Thyroid gland (tissue), 4 donors: ENCODE results near the gene FADD. TPM values are rescaled to one million over a fixed set of nuclear protein-coding genes. Genes with fewer than 3 reads are reported as not detected.

ENCODE experiments used
- DNase-seq, 2 donors: peaks; one replicate each; pipeline ENCODE4 v3.0.0-alpha.2; 2019
- H3K27ac ChIP-seq, 3 donors: fragments of 200-600 bp; sonication (generic); 1 replicate in 2 of 3; 2 replicates in 1 of 3; pipeline ENCODE4 v1.5.1; 2016 to 2019; ENCODE audit warnings: mild to moderate bottlenecking in 1 of 3, moderate library complexity in 1 of 3
- H3K27me3 ChIP-seq: fragments of 200-600 bp; sonication (generic); one replicate; pipeline ENCODE4 v1.5.1; 2019
- H3K36me3 ChIP-seq, 2 donors: fragments of 200-600 bp; sonication (generic); one replicate each; pipeline ENCODE4 v1.5.1; 2016 to 2019
- H3K4me1 ChIP-seq, 2 donors: fragments of 200-600 bp; sonication (generic); one replicate each; pipeline ENCODE4 v1.5.1; 2017 to 2019
- H3K4me3 ChIP-seq, 3 donors: fragments of 200-600 bp; sonication (generic); replicated peaks in 1 of 3; 1 replicate in 2 of 3; 2 replicates in 1 of 3; pipeline ENCODE4 v1.5.1; 2016; ENCODE audit warnings: mild to moderate bottlenecking in 1 of 3
- H3K9me3 ChIP-seq: fragments of 200-600 bp; sonication (generic); one replicate; pipeline ENCODE4 v1.5.1; 2017
- CTCF ChIP-seq, 6 experiments: fragments of 200-600 bp in 3 of 6; fragments of 450-650 bp in 3 of 6; sonication (generic) in 3 of 6; IDR thresholded peaks; one replicate each; pipeline ENCODE4 v1.5.1; 2016 to 2019; ENCODE audit warnings: antibody characterized with exemption in 6 of 6, mild to moderate bottlenecking in 2 of 6, inconsistent platforms in 1 of 6, moderate library complexity in 1 of 6
- POLR2A ChIP-seq, 2 donors: fragments of 450-650 bp; IDR thresholded peaks; one replicate each; pipeline ENCODE4 v1.6.1; 2017; ENCODE audit warnings: antibody characterized with exemption in 2 of 2, mild to moderate bottlenecking in 2 of 2, moderate library complexity in 1 of 2
- WGBS, 2 donors: methylation state at CpG; one replicate each; pipeline ENCODE4 v1.1.5; 2017; 5-methylcytosine and 5-hydroxymethylcytosine counted together
- intact Hi-C: fragments of 100-400 bp; cut with DNase I; formaldehyde crosslinking; loops from one replicate; pipeline ENCODE4 v1.15.1; 2023
- total RNA-seq, 4 donors: library from RNA; depleted of rRNA; stranded (reverse); fragments of >200 nt; gene quantifications; one replicate each; pipeline ENCODE4 v1.2.3, GENCODE V29; 2016

Gene FADD
- total RNA-seq, 4 donors from 2014 or later = 18.1 to 32.6 (median 21.1) TPM

GRCh38 chr11:70229737-70230136 lies 26.6 kb downstream of the FADD start:
- no peak overlapping the region for H3K27ac ChIP-seq
- no peak for TF ChIP-seq POLR2A (IDR thresholded peaks at IDR 0.05)
- TF ChIP-seq CTCF (IDR thresholded peaks at IDR 0.05) = no peak
- 92 to 94% methylated on average over 10 of the region's 10 CpGs for WGBS, 2 donors
- H3K27me3 ChIP-seq = no peaks in the 10 kb centered on the region
- no peaks in the 10 kb centered on the region for H3K36me3 ChIP-seq
- intact Hi-C loops = no loop called here
- no peaks in the 10 kb centered on the region for H3K9me3 ChIP-seq
- no peaks in the 10 kb centered on the region for H3K4me1 ChIP-seq
- no peak overlapping the region for H3K4me3 ChIP-seq
- DNase-seq = no peak

GRCh38 chr11:70230151-70230839 lies 27.2 kb downstream of the FADD start:
- no peaks in the 10 kb centered on the region for H3K9me3 ChIP-seq
- intact Hi-C loops = no loop called here
- H3K36me3 ChIP-seq = no peaks in the 10 kb centered on the region
- no peaks in the 10 kb centered on the region for H3K4me1 ChIP-seq
- no peaks in the 10 kb centered on the region for H3K27me3 ChIP-seq
- 74 to 76% methylated on average over 8 of the region's 8 CpGs for WGBS, 2 donors
- no peak for DNase-seq
- TF ChIP-seq POLR2A (IDR thresholded peaks at IDR 0.05) = no peak
- no peak for TF ChIP-seq CTCF (IDR thresholded peaks at IDR 0.05)
- no peak overlapping the region for H3K27ac ChIP-seq
- no peak overlapping the region for H3K4me3 ChIP-seq

- WGBS, 2 donors = 69 to 82% methylated on average over 10 to 18 of the region's 22 CpGs
- Histone ChIP-seq H3K36me3 (no peaks in the 10 kb centered on the region), H3K27me3 (no peaks in the 10 kb centered on the region), H3K4me3 (no peak overlapping the region), H3K4me1 (no peaks in the 10 kb centered on the region), H3K9me3 (no peaks in the 10 kb centered on the region), H3K27ac (no peak overlapping the region)
- TF ChIP-seq POLR2A (IDR thresholded peaks at IDR 0.05) (no peak), CTCF (IDR thresholded peaks at IDR 0.05) (no peak)
- intact Hi-C loops = no loop called here
- no peak for DNase-seq
These were observed 28.0 kb downstream of the FADD start for GRCh38 chr11:70230840-70231710.

GRCh38 chr11:70233034-70233433 lies 29.9 kb downstream of the FADD start:
- no peak for TF ChIP-seq CTCF (IDR thresholded peaks at IDR 0.05)
- TF ChIP-seq POLR2A (IDR thresholded peaks at IDR 0.05) = no peak

GRCh38 chr11:70233511-70233934 lies 30.4 kb downstream of the FADD start:
- Histone ChIP-seq H3K27me3 (no peaks in the 10 kb centered on the region), H3K36me3 (no peaks in the 10 kb centered on the region), H3K27ac (no peak overlapping the region), H3K9me3 (no peaks in the 10 kb centered on the region), H3K4me3 (no peak overlapping the region), H3K4me1 (no peaks in the 10 kb centered on the region)
- 75 to 84% methylated on average over 9 to 11 of the region's 11 CpGs for WGBS, 2 donors
- no peak for DNase-seq
- TF ChIP-seq CTCF (IDR thresholded peaks at IDR 0.05) (no peak), POLR2A (IDR thresholded peaks at IDR 0.05) (no peak)
- intact Hi-C loops = no loop called here

More at GRCh38 chr11:70233034-70233433, 29.9 kb downstream of the FADD start:
- H3K27me3 ChIP-seq = no peaks in the 10 kb centered on the region
- H3K4me1 ChIP-seq = no peaks in the 10 kb centered on the region
- H3K4me3 ChIP-seq = no peak overlapping the region
- DNase-seq = no peak
- no peaks in the 10 kb centered on the region for H3K36me3 ChIP-seq
- no peaks in the 10 kb centered on the region for H3K9me3 ChIP-seq
- no peak overlapping the region for H3K27ac ChIP-seq
- intact Hi-C loops = no loop called here
